Measurements from ENCODE around the gene TFF1.

The TFF1 gene

GRCh38 chr21:42382915-42383314 lies 16.6 kb upstream of the TFF1 start:
- DNase-seq (ENCODE audit: low read depth in 2 of 2) = no peak

GRCh38 chr21:42381347-42381984 lies 15.1 kb upstream of the TFF1 start:
- DNase-seq (ENCODE audit: low read depth in 2 of 2) = no peak

DNA sequence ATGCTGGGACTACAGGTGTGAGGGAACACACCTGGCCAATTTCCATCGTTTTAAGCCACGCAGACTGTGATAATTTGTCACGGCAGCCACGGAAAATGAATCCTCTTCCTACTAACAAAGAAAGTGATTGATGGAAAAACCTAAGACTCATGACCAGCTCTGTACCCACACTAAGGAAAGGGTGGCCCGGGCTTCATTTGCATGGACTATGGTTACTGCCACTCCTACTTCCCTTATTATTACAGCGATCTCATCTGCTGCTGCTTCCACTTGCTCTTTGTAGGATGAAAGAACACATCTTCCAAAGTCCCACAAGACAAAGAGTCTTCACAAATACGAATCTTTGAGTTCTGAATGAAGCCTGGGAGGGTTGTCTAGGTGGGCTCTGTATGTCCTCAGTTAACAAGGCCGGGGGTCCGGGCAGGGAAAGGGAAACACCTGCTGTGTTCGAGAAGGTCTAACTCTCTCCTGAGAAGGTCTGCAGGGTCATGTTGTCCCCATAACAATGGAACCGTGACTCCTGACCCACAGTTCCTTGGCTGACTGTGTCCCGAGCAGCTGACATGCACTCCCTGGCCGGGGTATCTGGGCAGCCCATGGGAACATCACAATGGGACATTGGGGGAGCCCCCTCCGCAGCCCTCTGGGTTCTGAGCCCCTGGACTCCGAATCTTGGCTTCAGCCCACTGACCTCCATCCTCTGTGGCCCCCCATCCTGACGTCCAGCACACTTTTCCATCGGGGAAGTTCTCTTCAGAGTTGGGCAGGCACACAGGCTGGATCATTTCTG lies 13.3 kb upstream of the TFF1 start:
- no peak for DNase-seq (ENCODE audit: low read depth in 2 of 2)

GRCh38 chr21:42378418-42378817 lies 12.1 kb upstream of the TFF1 start:
- no peak for DNase-seq (ENCODE audit: low read depth in 2 of 2)

- DNase-seq (ENCODE audit: low read depth in 2 of 2) = no peak
Measured at GRCh38 chr21:42377951-42378340, 11.6 kb upstream of the TFF1 start.

- DNase-seq (ENCODE audit: low read depth in 2 of 2) = no peak
Measured at GRCh38 chr21:42377211-42377950, 11.0 kb upstream of the TFF1 start.

DNA sequence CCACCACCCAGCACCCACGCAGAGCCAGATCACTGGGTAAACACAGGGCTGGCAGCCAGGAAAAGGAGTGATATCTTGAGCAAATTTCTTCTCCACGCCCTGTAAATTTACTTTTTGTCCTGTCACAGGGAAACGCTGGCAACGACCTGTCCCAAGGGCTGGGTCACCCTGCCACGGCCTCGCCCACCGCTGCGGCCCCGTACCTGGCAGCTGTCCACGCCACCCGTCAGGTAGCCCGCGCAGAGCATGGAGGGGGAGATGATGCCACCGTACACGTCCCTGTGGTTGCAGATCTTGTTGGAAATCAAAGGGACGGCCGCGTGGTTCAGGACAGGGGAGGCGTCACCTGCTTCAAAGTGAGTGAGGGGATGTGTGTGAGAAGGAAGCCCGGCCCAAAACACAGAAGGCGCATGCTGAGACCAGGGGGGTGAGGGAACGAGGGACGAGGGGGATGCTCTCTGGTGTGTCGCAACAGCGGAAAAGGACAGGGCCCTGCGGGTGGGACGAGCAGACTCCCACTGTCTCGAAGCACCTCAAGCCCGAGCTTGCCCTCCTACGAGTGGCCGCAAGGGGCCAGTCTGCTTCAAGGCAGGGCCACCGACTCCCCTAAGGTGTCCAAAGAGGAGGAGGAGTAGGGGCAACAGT lies 10.1 kb upstream of the TFF1 start:
- no peak for DNase-seq (ENCODE audit: low read depth in 2 of 2)

GRCh38 chr21:42375966-42376337 lies 9.6 kb upstream of the TFF1 start:
- no peak for DNase-seq (ENCODE audit: low read depth in 2 of 2)

- DNase-seq (ENCODE audit: low read depth in 2 of 2) = no peak
Measured at GRCh38 chr21:42375506-42375905, 9.2 kb upstream of the TFF1 start.

DNA sequence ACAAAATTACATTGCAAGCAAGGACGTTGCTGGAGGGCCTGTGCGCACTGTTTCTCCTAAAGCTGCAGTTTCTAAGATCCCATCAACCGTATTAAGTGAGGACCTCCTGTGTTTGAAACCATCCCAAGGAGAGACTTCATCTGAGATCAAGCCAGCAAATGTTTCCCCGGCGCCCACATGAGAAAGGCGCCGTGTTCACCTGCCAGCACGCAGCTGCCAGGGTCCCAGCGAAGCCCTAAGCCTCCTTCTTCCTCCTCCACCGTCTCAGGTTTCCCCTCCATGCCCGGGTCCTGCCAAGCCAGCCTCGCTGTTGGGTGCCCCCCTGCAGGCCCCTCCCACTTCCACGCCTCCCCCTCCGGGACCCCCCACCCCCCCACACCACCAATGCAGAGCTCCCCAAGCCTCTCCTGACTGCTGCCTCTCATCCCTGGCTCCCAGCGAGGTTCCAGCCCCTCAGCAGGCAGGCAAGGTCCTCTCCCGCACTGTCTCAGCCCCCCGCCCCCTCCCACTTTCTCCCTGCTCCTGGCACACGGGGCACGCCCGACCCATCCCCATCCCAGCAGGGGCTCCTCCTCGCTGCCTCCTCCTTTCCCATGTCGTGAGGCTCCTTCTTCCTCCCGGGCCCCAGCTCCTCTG lies 8.6 kb upstream of the TFF1 start:
- no peak for DNase-seq (ENCODE audit: low read depth in 2 of 2)

DNA sequence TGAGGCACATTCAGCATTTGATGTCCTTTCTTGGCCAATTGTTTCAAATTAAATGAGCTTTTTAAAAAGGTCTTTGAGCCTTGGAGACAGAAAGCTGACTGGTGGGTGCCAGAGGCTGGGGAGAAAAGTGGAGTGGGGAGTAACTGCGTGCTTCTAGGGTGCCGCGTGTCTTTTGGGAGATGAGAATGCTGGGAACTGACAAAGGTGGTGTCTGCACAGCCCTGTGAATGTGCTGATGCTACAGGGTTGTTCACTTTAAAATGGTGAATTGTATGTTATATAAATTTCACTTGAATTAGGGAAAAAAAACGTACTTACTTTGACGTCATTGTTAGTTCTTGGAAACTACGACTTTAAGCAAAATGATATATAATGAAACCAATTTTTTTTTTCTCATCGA lies 8.1 kb upstream of the TFF1 start:
- DNase-seq (ENCODE audit: low read depth in 2 of 2) = no peak

GRCh38 chr21:42373908-42374455 lies 7.6 kb upstream of the TFF1 start:
- no peak for DNase-seq (ENCODE audit: low read depth in 2 of 2)

GRCh38 chr21:42373196-42373907 lies 7.0 kb upstream of the TFF1 start:
- DNase-seq (ENCODE audit: low read depth in 2 of 2) = no peak

- no peak for DNase-seq (ENCODE audit: low read depth in 2 of 2)
Measured at GRCh38 chr21:42370894-42371654, 4.7 kb upstream of the TFF1 start.

DNA sequence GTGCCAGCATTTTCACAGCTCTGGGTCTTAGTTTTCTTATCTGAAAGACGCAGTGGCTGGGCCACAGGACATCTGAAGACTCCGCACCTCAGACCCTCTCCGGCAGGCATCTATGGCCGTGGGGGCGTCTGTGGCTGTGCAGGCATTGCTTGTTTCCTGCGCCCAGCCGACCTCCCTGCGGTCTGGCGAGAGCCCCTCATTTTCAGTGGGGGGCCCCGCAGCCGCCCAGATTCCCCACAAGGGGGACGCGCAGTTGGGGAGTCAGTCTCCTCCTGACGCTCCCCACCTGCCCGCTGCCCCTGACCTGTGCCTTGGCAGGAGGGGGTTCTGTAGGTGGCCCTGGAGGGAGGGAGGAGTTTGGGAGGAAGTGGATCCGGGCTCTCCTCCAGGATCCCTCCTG lies 3.5 kb upstream of the TFF1 start:
- no peak for DNase-seq (ENCODE audit: low read depth in 2 of 2)

DNA sequence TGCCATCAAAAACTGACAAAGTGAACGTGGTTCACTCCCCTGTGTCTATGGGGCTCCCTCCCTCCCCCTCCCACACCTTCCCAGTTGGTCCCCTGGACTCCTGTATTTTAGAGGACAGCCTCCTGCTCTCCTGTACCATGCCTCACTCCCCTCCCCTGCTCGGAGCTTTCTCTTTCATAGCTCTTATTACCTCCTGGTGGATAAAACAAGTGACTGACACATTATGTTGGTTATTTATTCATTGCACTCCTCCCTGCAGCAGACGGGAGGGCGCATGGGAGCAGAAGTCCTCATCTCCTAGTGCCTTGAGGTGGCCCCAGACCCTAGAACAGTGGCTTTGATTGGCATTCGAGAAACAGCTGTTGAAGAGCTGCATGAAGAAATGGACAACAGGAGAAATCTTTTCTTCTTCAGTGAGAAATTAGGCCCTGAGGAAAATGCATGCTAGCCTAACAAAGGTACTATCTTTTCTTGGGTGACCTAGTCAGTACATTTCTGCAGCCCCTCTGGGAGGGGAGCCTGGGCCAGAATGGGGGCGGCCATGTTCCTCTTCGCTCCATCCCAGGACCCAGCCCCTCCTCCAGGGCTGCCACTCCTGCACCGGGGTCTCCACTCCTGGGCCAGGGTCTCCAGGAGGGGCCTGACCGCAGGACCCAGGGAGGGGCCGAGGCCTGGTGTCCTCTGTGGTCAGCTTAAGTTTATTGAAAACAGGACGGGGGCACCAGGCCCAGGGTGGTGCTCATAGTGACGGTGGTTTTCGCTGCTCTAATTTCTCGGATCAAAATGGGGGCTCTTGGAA lies 1.2 kb upstream of the TFF1 start:
- no peak for DNase-seq (ENCODE audit: low read depth in 2 of 2)

DNA sequence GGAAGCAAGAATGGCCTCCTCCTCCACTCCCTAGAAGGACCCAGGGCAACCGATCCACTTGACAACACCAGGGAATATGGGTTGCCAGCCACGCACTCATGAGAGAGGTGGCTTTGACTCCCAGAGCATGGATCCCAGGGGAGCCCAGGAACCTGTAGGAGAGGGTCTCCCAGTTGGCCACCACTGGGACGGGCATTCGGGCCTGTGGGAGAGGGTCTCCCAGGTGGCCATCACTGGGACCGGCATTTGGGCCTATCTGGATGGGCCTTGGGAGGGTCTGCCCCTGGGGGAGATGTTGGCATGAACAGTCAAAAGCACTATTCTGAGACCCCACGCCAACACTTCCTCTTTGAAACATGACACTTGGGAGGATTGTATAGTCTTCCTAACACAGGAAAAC lies 565 bp downstream of the TFF1 start:
- DNase-seq (ENCODE audit: low read depth in 2 of 2) = no peak

DNA sequence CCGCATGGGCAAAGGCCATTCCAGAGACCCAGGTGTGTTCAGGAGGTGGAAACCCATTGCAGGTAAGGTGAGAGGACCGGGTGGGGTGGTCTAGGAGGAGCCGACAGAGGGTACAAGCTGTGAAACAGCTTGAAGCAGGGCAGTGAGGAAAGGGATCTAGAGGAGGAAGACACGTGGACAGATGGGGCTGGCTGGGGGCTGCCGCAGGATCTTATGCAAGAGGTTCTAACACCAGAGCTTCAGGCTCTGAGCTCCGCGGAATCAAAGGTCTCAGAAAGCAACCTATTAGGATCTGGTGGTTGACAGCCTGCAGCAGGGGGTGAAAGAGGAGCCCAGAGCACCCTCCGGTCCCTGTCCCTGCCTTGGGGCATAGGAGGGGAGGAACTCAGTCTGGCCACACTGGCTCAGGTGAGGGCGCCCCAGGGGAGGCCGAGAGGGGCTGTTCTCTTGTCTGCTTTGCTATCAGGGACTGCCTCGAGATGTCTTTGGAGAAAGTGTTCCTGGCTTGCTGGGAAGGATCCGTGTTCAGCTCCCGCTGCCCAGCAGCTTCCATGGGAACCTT lies 1.9 kb downstream of the TFF1 start:
- DNase-seq (ENCODE audit: low read depth in 2 of 2) = no peak

DNA sequence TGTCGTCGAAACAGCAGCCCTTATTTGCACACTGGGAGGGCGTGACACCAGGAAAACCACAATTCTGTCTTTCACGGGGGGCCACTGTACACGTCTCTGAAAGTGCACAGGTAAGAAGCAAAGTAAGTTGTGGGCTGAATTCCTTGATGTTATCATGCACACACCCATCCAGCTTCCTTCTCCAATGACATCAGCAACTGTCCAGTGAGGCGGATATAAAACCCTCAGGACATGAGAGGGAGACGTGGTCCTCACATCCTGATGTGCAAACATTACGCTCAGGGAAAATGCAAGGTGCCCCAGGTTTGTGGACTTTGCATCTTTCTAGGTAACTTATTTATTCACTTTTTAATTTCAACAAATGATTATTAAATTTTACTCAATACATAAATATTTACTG lies 3.0 kb downstream of the TFF1 start:
- DNase-seq (ENCODE audit: low read depth in 2 of 2) = no peak
